Activated naive CD8-positive, alpha-beta T cell treated with anti-CD3 and anti-CD28 coated beads, Interleukin-2, amount 50 U/mL, for 16 hours (primary cell): ENCODE results near the gene RNASE12.
A peak's percentile ranks its signal among the peaks of the same experiment; 100 is the strongest.
"Not testable (repeated sequence)": the region's sequence is repeated elsewhere in the genome, so short reads cannot be mapped to it uniquely, and the experiment has no call there.

Experiments used
- DNase-seq: peaks from one replicate; pipeline ENCODE4 v3.0.0-alpha.2; 2020; ENCODE audit warnings: low read depth, low spot score

Gene RNASE12

DNA sequence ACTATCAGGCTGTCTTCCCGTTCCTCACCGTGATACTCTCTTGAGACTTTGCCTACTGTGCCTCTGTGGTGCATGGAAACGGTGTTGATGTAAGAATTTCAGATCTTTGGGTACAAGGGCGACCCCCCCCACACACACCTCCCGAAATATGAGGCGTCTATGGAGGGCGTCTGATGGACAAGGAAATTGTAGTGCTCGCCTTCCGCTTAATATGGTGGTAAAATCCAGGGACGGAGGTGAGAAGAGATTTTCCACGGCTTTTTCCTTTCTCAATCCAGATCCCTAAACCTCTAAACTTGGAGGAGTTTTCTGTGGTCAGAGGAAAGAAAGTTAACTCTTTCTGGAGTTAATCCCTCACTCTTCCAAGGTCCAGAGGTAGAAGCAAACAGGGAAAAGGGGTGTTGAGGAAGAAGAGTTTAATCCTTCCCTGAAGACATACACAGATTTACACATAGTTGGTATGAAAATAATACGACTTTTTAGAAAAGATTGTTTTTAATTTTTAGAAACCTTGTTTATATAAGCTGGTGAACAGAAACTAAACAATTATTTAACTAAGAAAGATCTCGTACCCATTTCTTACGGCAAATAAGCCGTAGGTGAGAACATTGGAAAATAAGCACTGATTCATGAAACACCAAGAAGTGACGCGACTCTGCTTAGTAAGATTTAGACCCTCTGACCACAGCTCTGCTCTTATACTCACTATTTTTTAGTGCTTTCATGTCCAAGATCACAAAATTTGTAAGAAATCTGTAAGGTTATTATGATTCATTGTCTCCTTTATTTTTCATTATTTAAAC is 23.1 kb upstream of the RNASE12 start:
- DNase-seq = no peak

DNA sequence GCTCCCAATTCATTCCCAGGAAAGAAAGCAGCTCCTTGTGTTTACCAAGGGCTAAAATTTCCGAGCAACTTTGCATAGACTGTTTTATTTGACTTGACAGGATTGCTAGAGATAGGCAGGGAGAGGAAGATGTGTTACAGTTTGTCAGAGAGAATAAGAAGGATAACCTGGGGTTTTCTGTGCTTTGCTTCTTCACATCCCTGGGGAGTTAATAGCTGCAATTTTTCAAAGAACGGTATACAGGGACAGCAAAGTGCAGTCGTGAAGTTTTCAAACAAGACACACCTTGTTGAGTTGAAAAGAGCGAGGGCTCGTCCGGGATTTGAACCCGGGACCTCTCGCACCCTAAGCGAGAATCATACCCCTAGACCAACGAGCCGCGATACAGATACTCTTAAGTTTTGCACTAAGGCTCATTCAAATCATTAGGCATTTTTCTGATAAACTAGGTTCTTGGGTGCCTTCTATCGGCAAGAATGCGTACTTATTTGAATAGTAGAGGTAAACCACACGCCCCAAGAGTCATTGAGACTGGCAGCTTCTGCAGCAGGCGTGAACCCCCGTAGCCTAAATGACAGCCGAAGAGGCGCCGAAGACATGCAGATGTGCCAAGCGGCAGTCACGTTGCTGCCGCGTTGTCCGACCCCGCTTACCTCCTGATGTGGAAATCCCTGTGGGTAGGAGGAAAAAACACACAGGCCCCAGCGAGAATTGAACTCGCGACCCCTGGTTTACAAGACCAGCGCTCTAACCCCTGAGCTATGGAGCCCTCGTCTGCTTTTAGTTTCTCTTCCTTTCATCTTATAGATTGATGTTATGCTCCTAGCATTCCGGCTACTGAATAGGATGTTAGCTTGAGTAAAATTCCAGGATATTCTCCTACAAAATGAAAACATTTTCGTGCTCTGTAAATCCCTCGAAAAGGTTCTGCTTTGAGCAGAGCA is 22.2 kb upstream of the RNASE12 start:
- peak; percentile 71 for DNase-seq

DNA sequence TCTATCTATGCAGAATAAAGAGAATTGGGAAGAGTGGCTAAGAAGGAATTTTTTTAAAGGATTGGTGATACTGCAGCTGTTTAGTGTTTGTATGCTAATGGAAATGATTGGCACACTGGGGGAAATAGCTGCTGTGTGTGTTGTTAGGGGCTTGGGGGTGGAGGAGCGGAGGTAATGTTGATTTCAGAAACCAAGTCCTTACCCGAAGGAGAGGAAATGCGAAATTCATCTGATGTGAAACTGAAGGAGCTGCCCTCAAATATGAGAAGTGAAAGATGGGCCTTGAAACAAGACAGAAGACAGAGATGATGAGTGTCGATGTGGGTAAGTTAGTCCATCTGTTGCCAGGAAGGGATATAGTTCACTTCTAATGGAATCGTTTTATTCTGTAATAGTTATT is 21.2 kb upstream of the RNASE12 start:
- no peak for DNase-seq

DNA sequence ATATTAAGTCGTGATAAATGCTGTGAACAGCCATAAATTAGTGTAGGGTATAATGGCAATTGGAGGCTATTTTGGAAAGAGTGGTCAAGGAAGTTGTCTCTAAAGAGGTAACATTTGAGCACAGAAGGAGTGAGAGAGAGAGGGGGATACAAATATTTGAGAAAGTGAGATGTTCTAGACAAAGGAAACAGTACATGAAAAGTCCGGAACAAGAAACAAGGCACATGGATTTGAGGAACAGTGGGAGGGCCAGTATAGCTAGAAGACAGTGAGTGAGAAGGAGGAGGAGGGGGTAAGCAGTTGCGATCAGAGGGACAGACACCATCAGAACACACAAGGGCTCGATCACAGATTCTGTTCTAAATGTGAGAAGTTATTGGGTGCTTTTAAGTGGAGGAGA is 20.1 kb upstream of the RNASE12 start:
- no peak for DNase-seq

DNA sequence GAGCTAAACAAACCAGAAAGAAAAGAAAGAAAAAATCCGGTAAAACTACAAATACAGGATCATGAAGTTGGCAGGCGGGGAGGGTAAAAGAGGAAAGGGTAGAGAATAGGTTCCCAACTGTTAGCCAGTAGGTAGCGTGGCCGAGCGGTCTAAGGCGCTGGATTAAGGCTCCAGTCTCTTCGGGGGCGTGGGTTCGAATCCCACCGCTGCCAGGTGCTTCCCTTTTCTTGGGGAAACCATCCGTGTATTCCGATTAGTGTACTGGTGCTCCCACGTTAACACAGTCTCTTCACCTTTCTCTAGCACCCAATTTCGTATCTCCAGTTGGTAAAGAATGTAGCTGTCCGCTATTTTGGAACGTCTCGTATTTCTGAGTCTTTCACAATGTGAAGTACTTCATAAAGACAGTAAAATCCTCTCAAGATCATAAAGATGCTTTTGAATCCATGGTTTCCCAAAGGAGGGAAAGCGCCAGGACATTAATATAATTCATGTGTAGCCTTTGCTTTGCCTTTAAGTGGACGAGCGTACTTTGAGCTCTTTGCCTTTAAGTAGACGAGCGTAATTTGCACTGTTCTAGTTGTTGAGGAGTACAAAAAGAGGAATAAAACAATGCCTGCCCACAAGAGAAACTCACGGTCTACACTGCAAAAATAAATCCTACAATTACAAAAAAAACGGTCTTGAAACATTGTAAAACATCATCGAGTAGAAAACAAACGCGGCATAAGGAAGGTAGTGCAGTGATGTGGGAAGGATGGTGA is 19.0 kb upstream of the RNASE12 start:
- DNase-seq = peak; percentile 58

DNA sequence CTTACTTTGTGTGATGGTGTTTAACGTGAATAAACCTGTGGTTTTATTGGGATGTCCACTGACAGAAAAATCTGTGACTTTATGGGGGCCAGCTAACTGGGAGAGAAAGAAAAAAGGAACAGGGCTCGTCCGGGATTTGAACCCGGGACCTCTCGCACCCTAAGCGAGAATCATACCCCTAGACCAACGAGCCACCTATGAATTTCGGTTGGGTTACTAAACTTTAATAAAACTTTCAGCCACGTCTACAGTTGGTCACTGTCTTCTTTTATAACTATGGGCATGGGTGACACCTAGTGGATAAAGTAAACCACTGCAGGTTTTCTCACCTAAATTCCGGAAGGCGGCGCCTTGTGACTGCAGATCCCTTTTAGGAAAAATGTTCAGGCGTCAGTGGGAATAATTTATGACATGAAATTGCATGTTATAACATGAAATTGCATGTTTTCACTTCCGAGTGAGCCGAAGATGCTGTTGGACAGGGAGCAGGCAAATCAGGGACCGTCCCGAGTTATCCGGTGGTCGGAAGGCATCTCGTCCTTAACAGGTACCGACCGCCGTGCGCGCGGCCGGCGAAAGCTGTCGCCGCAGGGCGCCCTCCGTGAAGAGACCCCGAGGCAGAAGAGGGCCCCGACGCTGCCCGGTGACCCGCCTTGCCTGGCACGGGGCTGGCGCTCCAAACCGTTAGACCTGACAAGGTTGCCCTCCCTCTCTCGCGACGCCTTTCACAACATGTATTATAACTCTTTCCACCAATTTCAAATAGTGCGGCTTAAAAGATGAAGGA is 18.2 kb upstream of the RNASE12 start:
- DNase-seq = peak; percentile 27

DNA sequence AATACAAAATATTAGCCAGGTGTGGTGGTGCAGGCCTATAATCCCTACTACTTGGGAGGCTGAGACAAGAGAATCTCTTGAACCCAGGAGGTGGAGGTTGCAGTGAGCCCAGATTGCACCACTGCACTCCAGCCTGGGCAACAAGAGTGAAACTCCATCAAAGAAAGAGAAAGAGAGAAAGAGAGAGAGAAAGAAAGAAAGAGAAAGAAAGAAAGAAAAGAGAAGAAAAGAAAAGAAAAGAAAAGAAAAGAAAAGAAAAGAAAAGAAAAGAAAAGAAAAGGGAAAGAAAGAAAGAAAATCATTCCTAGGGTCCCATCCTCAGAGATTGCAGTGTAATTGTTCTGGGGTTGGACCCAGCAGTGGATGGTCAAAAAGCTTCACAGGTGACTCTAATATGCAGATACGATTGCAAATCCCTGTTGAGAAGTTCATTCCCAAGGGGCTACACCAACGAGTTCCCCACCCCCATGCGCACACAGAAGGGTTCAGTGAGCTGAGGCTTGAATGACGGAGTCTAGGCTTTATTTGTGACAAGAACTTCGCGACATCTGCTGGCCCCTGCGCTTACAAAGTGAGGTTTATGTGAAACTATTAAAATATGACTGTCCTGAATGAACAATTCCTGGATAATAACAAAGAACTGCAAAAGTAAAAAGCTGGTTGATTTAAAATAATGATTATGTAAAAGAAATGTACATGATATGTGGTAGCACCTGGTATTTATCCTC is 17.4 kb upstream of the RNASE12 start:
- DNase-seq = no peak

DNA sequence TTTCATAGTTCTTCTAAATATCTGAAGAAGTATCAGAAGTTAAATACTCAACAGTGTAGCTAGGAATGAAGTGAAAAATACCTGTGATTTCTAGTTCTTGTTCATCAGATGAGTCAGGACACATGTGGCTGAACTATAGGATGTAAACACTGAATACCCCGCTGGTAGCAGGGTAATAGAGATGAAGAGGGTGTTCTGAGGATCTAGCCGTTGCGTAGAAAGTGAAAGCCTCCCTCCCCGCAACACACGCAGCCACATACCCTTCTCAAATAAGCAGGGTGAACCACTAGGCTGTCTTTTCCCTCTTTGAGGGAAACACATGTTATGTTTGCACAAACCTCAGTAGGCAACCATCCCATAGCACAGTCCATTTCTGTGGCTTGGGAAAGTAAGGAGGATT is 16.4 kb upstream of the RNASE12 start:
- no peak for DNase-seq

DNA sequence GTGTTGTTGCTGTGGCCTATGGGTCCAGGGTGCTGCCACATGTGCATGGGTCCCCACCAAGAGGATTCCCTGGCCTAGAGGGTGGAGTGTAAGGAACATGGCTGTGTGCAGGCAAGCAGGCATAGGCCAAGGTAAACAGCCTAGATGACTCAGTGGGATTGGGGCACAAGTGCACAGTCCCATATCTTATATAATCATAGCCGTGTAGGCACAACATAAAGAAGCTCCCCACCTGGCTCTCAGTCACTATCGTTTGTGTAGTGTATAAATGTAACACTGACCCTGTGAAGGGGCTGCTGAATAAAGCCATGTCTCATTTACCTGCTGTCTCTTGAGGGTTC is 15.7 kb upstream of the RNASE12 start:
- DNase-seq = no peak

DNA sequence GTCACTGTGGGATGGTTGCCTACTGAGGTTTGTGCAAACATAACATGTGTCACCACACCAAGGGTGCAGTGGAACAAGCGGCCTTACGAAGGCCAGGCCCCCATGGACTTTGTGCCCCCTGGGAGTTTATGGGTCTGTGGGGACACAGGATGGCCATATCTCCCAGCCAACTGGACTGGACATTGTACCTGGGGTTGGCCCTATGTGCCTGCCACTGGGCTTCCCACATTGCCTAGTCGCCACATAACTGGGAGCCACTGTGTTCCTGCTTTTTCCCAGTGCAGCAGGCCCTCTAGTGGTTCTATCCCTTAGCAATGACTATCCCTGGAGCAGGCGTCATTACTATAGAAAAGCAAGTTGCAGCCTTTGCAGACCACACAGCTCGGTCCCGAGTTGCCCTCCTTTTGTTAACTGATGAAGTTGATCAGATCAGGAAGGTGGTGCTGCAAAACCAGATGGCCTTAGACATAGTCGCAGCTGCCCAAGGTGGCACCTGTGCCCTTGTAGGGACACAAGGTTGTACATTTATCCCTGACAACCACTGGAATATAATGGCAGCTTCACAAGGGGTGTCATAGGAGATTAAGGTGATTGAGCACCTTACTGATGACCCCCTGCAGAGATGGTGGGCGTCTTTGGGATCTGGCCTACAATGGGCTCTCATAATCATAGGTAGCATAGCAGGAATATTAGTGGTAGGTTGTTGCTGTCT is 15.2 kb upstream of the RNASE12 start:
- no peak for DNase-seq

DNA sequence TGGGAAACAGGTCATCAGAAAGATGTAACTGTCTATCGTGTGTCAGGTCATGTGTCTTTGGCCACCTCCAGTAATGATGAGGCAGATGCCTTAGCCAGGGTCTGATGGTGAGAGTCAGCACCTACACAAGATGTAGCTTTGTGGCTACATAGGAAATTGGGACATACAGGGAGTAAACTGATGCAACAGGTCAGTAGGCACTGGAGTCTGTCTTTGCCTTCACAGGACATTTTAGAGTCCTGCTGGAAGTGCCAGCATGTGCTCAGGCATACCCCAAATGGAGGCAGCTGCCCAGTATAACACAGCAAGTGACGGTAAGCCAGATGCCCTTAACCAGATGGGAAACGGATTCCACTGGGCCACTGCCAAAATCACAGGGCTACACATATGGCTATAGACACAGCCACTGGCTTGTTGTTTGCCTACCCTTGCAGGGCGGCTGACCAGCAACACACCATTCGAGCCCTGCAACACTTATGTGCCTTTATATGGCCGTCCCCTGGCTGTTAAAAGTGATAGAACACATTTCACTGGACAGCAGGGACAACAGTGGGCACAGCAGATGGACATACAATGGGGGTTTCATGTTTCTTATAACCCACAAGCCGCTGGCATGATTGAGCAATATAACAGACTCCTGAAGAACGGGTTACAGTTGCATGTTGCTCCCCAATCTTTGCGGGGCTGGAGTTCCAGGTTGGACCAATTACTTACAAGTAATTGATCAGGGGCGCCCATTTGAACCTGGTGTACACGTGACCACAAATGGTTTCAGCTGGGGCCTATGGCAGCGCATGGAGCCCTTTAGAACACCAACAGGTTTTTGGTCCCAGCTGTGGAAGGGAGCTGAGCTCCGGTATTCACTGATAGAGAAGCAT is 12.9 kb upstream of the RNASE12 start:
- DNase-seq = no peak

DNA sequence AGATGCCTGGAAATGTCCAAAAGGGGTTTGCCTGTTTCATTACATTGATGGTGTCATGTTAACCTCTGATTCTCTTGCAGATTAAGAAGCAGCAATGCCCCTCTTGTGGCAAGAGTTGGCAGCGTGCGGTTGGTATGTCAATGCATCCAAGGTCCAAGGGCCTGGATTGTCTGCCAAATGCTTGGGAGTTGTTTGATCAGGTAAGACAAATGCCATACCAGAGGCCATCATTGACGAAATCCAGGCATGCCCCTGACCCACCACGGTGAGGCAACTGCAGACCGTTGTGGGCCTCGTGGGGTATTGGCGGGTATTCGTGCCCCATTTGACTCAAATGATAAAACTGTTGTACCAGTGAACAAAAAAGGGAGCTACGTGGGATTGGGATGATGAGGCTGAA is 11.4 kb upstream of the RNASE12 start:
- DNase-seq = no peak

DNA sequence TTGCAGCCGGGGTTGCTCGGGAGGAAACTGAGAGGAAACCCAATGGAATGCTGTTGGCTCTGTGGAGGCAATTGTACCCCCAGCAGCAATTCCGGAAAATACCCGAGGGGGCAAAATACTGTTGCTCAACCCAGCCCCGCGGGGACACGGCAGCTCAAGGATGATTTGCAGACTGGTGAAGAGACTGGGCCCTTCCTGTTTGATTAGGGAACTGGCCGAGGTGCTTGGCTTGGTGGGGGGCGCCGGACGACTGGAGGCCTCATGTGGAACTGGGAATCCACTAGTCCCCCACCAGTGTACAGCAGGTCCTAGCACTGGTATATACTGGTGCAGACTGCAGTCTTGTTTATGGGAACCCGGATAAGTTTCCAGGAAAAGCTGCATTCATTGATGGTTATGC is 10.3 kb upstream of the RNASE12 start:
- DNase-seq = no peak

DNA sequence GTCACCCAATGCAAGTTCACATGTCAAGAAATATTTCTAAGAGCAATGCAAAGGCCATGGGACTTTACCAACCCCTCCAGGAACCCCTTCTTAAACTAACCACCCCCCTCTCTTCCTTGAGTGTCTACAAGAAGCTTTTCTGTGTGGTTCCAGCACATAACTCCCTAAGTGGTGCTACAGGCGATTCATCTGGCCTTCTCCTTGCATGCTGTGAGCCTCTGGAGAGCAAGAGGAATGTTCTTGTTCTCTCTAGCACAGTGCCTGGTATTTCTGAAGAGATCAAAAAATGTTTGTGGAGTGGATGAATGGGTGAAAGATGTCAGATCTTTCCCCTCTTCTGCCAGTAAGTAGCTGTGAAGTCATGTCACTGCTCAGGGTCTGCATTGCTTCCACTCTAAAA is 5.9 kb upstream of the RNASE12 start:
- no peak for DNase-seq

DNA sequence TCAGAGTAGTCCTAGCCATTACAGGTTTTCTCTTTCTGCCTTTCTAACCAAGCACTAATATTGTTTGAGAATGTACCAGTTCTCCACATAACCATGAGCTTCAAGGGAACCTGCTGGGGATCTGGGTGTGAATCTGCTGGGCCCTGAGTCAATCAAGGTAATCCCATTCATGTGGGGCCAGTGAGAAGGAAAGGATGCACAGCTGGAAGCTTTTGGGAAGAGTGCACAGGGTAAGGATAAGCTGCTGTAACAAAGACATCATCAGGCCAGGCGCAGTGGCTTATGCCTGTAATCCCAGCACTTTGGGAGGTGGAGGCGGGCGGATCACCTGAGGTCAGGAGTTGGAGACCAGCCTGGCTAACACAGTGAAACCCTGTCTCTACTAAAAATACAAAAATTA is 4.5 kb upstream of the RNASE12 start:
- not testable (repeated sequence) for DNase-seq

DNA sequence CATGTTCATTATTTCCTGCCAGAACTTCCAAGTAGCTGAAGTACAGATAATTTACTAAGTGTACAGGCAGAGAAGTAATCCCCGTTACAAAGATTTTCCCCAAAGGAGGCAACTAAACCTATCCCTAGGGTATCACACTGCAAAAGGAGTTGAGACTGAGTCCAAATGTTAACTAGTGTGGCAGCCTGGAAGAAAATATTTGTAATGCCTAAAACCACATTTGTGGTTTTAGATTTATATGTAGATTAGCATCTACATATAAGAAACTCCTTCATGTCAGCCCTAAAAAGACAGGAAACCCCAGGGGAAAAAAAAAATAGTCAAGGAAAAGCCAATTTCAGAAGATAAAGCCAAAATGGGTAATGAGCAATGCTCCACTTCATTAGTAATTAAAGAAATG is 1.4 kb upstream of the RNASE12 start:
- no peak for DNase-seq

DNA sequence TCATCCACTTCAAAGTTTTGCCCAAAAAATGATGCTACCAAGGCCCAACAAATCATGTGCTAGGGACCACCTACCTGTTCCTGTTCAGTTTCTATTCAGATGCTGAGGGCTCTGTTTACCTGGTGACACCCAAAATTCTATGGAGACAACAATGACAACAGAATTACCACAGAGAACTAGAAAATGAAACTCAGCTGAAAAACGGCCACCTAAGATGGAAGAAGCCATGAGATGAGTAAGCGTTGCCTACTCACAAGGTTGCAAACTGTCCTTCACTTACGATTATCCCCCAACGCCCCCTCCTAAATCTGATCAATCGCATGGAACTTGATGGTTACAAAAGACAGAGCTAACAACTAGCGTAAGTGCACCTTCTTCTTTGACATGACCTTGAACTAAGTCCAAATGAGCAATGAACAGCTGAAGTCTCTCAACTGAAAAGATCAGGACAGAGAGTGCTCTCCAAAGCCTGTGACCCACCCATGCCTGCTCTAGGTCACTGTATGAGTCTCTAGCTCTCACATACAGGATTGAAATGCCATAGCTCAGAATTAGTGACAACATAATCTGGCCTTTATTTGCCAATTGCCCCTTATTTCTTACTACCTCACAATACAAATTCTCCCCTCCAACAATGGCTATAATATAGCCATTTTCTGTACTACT is 3.6 kb downstream of the RNASE12 start, which contains the start of gene RNASE11:
TSS of gene RNASE11 (minus strand) at position 513 of the 666 bp plus-strand sequence.
- DNase-seq = no peak

DNA sequence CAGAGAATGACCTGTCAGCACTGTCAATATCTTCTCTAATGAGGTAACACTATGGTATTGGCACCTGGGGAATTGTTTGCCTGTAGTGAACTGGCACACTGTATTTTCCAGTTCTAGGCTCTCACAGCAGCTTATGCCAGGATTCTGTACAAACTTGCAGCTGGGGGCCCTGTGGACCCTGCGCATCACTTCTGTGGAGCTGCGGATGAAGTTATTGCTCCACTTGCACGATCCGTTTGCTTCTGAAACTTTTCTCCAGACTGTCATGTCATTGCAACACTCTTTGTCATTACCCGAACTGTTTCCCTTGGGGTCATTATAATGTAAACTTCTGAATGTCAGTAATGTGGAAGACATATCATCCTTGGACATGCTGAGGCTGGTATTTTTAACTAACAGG is 7.3 kb downstream of the RNASE12 start:
- no peak for DNase-seq
